ENCODE data around the gene ITPK1. TPM values are rescaled to one million over a fixed set of nuclear protein-coding genes. Genes with fewer than 3 reads are reported as not detected.

The ITPK1 gene
- total RNA-seq, 1 experiment from 2014 or later: 25.9 TPM

DNA sequence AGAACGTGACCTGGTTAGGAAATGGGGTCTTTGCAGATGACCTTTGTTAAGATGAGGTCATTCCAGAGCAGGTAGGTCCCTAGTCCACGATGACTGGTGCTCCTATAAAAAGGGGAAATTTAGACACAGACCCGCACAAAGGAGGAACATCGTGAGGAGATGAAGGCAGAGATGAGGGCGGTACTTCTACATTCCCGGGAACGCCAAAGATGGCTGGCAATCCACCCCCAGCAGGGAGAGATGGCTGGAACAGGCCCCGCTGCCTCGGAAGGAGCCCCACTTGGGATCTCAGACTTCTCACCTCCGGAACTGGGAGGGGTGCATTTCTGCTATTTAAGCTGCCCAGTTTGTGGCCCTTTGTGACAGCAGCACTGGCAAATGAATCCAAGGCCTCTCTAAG lies 85.0 kb downstream of the ITPK1 start:
- POLR2A ChIA-PET: no interaction called here
- intact Hi-C loops (cut with micrococcal nuclease; ENCODE audit: unreplicated experiment): no loop called here
- H3K9me3 ChIP-seq (ENCODE audit: control insufficient read depth, insufficient read depth, low read depth, low read length): no peaks in the 10 kb centered on the region
- ATAC-seq (no peak), DNase-seq (ENCODE audit: low read depth, low spot score) (no peak)
- H3K27me3 ChIP-seq (ENCODE audit: control insufficient read depth, insufficient read depth, low read length): no peaks in the 10 kb centered on the region
- no peaks in the 10 kb centered on the region for H3K36me3 ChIP-seq (ENCODE audit: control insufficient read depth, insufficient read depth, low read length)
- CTCF ChIA-PET: no interaction called here
- TF ChIP-seq SIN3A (IDR thresholded peaks at IDR 0.05; ENCODE audit: borderline replicate concordance, insufficient read depth, low read depth, low read length) (no peak), TCF7L2 (IDR thresholded peaks at IDR 0.05; ENCODE audit: low read depth, low read length) (no peak), POLR2AphosphoS5 (IDR thresholded peaks at IDR 0.05; ENCODE audit: low read depth, low read length) (no peak)
- TF ChIP-seq, protein P1, sequence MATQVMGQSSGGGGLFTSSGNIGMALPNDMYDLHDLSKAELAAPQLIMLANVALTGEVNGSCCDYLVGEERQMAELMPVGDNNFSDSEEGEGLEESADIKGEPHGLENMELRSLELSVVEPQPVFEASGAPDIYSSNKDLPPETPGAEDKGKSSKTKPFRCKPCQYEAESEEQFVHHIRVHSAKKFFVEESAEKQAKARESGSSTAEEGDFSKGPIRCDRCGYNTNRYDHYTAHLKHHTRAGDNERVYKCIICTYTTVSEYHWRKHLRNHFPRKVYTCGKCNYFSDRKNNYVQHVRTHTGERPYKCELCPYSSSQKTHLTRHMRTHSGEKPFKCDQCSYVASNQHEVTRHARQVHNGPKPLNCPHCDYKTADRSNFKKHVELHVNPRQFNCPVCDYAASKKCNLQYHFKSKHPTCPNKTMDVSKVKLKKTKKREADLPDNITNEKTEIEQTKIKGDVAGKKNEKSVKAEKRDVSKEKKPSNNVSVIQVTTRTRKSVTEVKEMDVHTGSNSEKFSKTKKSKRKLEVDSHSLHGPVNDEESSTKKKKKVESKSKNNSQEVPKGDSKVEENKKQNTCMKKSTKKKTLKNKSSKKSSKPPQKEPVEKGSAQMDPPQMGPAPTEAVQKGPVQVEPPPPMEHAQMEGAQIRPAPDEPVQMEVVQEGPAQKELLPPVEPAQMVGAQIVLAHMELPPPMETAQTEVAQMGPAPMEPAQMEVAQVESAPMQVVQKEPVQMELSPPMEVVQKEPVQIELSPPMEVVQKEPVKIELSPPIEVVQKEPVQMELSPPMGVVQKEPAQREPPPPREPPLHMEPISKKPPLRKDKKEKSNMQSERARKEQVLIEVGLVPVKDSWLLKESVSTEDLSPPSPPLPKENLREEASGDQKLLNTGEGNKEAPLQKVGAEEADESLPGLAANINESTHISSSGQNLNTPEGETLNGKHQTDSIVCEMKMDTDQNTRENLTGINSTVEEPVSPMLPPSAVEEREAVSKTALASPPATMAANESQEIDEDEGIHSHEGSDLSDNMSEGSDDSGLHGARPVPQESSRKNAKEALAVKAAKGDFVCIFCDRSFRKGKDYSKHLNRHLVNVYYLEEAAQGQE (IDR thresholded peaks at IDR 0.05; ENCODE audit: insufficient read depth in 1 of 2, low read depth in 2 of 2, low read length in 1 of 2): no peak
- TF ChIP-seq, protein P2, sequence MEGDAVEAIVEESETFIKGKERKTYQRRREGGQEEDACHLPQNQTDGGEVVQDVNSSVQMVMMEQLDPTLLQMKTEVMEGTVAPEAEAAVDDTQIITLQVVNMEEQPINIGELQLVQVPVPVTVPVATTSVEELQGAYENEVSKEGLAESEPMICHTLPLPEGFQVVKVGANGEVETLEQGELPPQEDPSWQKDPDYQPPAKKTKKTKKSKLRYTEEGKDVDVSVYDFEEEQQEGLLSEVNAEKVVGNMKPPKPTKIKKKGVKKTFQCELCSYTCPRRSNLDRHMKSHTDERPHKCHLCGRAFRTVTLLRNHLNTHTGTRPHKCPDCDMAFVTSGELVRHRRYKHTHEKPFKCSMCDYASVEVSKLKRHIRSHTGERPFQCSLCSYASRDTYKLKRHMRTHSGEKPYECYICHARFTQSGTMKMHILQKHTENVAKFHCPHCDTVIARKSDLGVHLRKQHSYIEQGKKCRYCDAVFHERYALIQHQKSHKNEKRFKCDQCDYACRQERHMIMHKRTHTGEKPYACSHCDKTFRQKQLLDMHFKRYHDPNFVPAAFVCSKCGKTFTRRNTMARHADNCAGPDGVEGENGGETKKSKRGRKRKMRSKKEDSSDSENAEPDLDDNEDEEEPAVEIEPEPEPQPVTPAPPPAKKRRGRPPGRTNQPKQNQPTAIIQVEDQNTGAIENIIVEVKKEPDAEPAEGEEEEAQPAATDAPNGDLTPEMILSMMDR (IDR thresholded peaks at IDR 0.05): no peak
- H3K4me3 ChIP-seq (ENCODE audit: low read depth in 2 of 2, low read length in 2 of 2): no peak overlapping the region
- in situ Hi-C loops (cut with HindIII; ENCODE audit: low pct_unique_long_range_greater_than_20kb, low sequenced_read_pairs): no loop called here
- BruUV-seq (replicated peaks): no TSS peak
- no peaks in the 10 kb centered on the region for H3K4me1 ChIP-seq (ENCODE audit: control insufficient read depth, insufficient read depth, low read length)
- no peak overlapping the region for H3K27ac ChIP-seq (ENCODE audit: low read length)

DNA sequence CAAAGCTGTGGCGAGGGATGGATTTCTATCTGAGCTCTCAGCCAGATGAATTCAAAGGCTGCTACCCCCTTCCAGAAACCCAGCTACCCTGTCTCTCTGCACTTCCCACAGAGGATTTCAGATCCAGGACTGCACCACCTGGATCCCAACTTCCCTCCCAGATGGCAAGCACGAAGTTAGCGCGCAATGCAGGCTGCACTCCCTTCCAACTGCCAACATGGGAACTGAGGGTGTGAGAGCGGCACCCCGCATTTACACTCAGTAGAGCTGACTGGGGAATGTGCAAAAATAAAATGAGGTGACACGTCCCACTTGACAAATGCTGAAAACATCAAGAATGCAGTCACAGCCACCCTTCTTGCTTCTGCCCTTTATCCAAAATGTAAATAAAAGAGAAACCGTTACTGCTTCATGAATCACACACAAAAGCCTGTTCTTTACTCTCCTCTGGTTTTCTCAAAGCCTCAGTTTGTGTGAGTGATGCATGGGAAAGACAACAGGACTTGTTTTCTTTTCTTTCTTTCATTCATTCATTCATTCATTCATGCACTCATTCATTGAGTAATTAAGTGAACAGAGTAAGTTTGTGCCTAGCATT lies 85.7 kb downstream of the ITPK1 start:
- no peaks in the 10 kb centered on the region for H3K27me3 ChIP-seq (ENCODE audit: control insufficient read depth, insufficient read depth, low read length)
- TF ChIP-seq, protein P2 (IDR thresholded peaks at IDR 0.05): no peak
- TF ChIP-seq, protein P1 (IDR thresholded peaks at IDR 0.05; ENCODE audit: insufficient read depth in 1 of 2, low read depth in 2 of 2, low read length in 1 of 2): no peak
- TF ChIP-seq TCF7L2 (IDR thresholded peaks at IDR 0.05; ENCODE audit: low read depth, low read length) (no peak), POLR2AphosphoS5 (IDR thresholded peaks at IDR 0.05; ENCODE audit: low read depth, low read length) (no peak), SIN3A (IDR thresholded peaks at IDR 0.05; ENCODE audit: borderline replicate concordance, insufficient read depth, low read depth, low read length) (no peak)
- ChIA-PET POLR2A (no interaction called here), CTCF (no interaction called here)
- H3K36me3 ChIP-seq (ENCODE audit: control insufficient read depth, insufficient read depth, low read length): no peaks in the 10 kb centered on the region
- no peaks in the 10 kb centered on the region for H3K9me3 ChIP-seq (ENCODE audit: control insufficient read depth, insufficient read depth, low read depth, low read length)
- ATAC-seq (no peak), DNase-seq (ENCODE audit: low read depth, low spot score) (no peak)
- BruUV-seq (replicated peaks): no TSS peak
- H3K4me3 ChIP-seq (ENCODE audit: low read depth in 2 of 2, low read length in 2 of 2): no peak overlapping the region
- in situ Hi-C loops (cut with HindIII; ENCODE audit: low pct_unique_long_range_greater_than_20kb, low sequenced_read_pairs) (no loop called here), intact Hi-C loops (cut with micrococcal nuclease; ENCODE audit: unreplicated experiment) (no loop called here)
- no peaks in the 10 kb centered on the region for H3K4me1 ChIP-seq (ENCODE audit: control insufficient read depth, insufficient read depth, low read length)
- H3K27ac ChIP-seq (ENCODE audit: low read length): no peak overlapping the region

Data from Panc1 (cell line).